ENCODE results near the gene PRKCG. TPM values are rescaled to one million over a fixed set of nuclear protein-coding genes. Genes with fewer than 3 reads are reported as not detected.

PRKCG gene
- total and polyA plus RNA-seq, 4 donors: 1.2 TPM; not detected in 3

- ATAC-seq (ENCODE audit: low FRiP score): no peak
- H3K4me3 ChIP-seq (ENCODE audit: low read length in 2 of 2): no peak overlapping the region
- no peaks in the 10 kb centered on the region for H3K4me1 ChIP-seq (ENCODE audit: control insufficient read depth in 1 of 2, insufficient read depth in 2 of 2, low read length in 2 of 2)
- no peak for DNase-seq
- no peak overlapping the region for H3K27ac ChIP-seq (ENCODE audit: low read depth in 1 of 2, low read length in 2 of 2)
- intact Hi-C loops (cut with DNase I): no loop called here
- no peaks in the 10 kb centered on the region for H3K9me3 ChIP-seq (ENCODE audit: control insufficient read depth, low read length)
- no peaks in the 10 kb centered on the region for H3K36me3 ChIP-seq (ENCODE audit: control insufficient read depth in 1 of 2, insufficient read depth in 2 of 2, low read length in 1 of 2)
- H3K27me3 ChIP-seq (ENCODE audit: control insufficient read depth in 1 of 2, insufficient read depth in 2 of 2, low read length in 1 of 2): peaks cover 0 to 3% of the 10 kb centered on the region in 2 donors
- 91% methylated on average over 8 of the region's 8 CpGs for WGBS, 2 donors
Observed at GRCh38 chr19:53953383-53953782, 71.4 kb downstream of the PRKCG start.

Other genes with a start within 250 kb of the PRKCG start
- 1 to 10 TPM; 1.3 to 2.2 TPM for gene NLRP12, start 57.9 kb upstream of the PRKCG start, total RNA-seq
- 1 to 10 TPM in 1 of 2 donors, not detected in 1; 1.3 TPM for gene NLRP12, start 57.9 kb upstream of the PRKCG start, polyA plus RNA-seq
- 100 to 1,000 TPM; 234 to 377 TPM for gene MYADM, start 14.3 kb upstream of the PRKCG start, total RNA-seq
- gene MYADM, start 14.3 kb upstream of the PRKCG start, polyA plus RNA-seq: 100 to 1,000 TPM in 1 of 2 donors, 10 to 100 TPM in 1; 59.2 to 134 TPM
- not detected for gene CACNG7, start 27.1 kb downstream of the PRKCG start, total RNA-seq
- not detected for gene CACNG7, start 27.1 kb downstream of the PRKCG start, polyA plus RNA-seq
- under 1 TPM; 0.23 to 0.33 TPM for gene CACNG8, start 80.7 kb downstream of the PRKCG start, total RNA-seq
- under 1 TPM; under 0.01 to 0.05 TPM for gene CACNG8, start 80.7 kb downstream of the PRKCG start, polyA plus RNA-seq
- gene CACNG6, start 109.4 kb downstream of the PRKCG start, total RNA-seq: not detected
- gene CACNG6, start 109.4 kb downstream of the PRKCG start, polyA plus RNA-seq: under 1 TPM in 1 of 2 donors, not detected in 1; 0.18 TPM
- gene VSTM1, start 181.7 kb downstream of the PRKCG start, total RNA-seq: not detected
- not detected for gene VSTM1, start 181.7 kb downstream of the PRKCG start, polyA plus RNA-seq
- gene TARM1, start 199.2 kb downstream of the PRKCG start, total RNA-seq: not detected
- gene TARM1, start 199.2 kb downstream of the PRKCG start, polyA plus RNA-seq: not detected
- 1 to 10 TPM; 4.4 to 6.0 TPM for gene OSCAR, start 218.6 kb downstream of the PRKCG start, total RNA-seq
- gene OSCAR, start 218.6 kb downstream of the PRKCG start, polyA plus RNA-seq: 1 to 10 TPM in 1 of 2 donors, under 1 TPM in 1; 0.31 to 2.8 TPM
- 10 to 100 TPM; 64.9 to 65.3 TPM for gene NDUFA3, start 220.7 kb downstream of the PRKCG start, total RNA-seq
- 100 to 1,000 TPM in 1 of 2 donors, 10 to 100 TPM in 1; 76.5 to 129 TPM for gene NDUFA3, start 220.7 kb downstream of the PRKCG start, polyA plus RNA-seq
- gene TFPT, start 233.5 kb downstream of the PRKCG start, total RNA-seq: 10 to 100 TPM; 12.9 to 17.3 TPM
- gene TFPT, start 233.5 kb downstream of the PRKCG start, polyA plus RNA-seq: 10 to 100 TPM in 1 of 2 donors, 1 to 10 TPM in 1; 8.3 to 29.4 TPM
- 10 to 100 TPM; 41.5 to 50.4 TPM for gene PRPF31, start 233.6 kb downstream of the PRKCG start, total RNA-seq
- 10 to 100 TPM; 33.8 to 71.2 TPM for gene PRPF31, start 233.6 kb downstream of the PRKCG start, polyA plus RNA-seq

All from aorta (tissue), 5 donors.